ENCODE measurements around the gene ACOT7. TPM values are rescaled to one million over a fixed set of nuclear protein-coding genes. Genes with fewer than 3 reads are reported as not detected.

Gene ACOT7
- total RNA-seq, 6 donors from 2014 or later = 8.2 to 33.4 (median 26.5) TPM

GRCh38 chr1:6245869-6246496 lies 147.6 kb downstream of the ACOT7 start:
- Histone ChIP-seq H3K9me3 (no peaks in the 10 kb centered on the region), H3K27ac (no peak overlapping the region), H3K4me1 (peaks cover 21 to 55% (median 38%) of the 10 kb centered on the region in 4 donors), H3K4me3 (no peak overlapping the region), H3K27me3 (peaks cover 1 to 75% (median 48%) of the 10 kb centered on the region in 4 donors), H3K36me3 (no peaks in the 10 kb centered on the region)
- DNase-seq = peak in 1 of 2 donors; percentile 89
- 4 to 11% methylated on average over 9 to 24 of the region's 49 CpGs for WGBS, 2 donors
- TF ChIP-seq EP300 (IDR thresholded peaks at IDR 0.05) (no peak), POLR2AphosphoS5 (IDR thresholded peaks at IDR 0.05) (no peak), POLR2A (IDR thresholded peaks at IDR 0.05) (no peak), CTCF (IDR thresholded peaks at IDR 0.05) (no peak)
- peak in 1 of 2 donors; percentile 27 for ATAC-seq (ENCODE audit: low FRiP score in 2 of 2)

GRCh38 chr1:6245086-6245868 lies 148.3 kb downstream of the ACOT7 start:
- H3K4me3 ChIP-seq = no peak overlapping the region
- peaks cover 1 to 77% (median 50%) of the 10 kb centered on the region in 4 donors for H3K27me3 ChIP-seq
- 1 to 5% methylated on average over 3 to 40 of the region's 79 CpGs for WGBS, 2 donors

DNA sequence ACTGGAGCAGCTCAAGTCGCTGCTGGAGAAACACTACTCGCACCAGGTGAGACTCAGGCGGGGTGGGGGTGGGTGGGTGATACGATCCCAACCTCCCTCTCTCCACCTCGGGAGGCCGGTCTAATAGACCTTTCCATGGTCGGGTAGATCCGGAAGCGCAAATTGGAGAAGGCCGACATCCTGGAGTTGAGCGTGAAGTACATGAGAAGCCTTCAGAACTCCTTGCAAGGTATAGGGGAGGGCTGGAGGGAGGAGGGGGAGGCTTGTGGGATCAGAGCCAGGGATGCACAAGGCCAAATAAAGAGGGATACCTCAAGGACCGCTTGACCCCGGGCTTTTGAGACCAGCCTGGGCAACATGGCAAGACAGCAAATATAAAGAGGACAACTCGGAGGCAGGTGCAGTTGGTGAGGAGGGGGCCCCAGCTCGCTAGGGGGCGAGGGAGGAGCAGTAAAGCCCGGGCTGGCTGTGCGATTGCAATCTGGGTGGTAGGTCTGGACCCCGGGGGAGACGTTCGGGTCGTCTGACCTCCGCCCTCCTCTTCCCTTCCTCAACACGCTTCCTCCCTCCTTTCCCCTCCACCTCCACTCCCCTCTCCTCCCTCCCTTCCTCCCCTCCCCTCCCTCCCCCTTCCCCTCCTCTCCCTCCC lies 149.0 kb downstream of the ACOT7 start:
- no peak for DNase-seq
- 4 to 5% methylated on average over 24 of the region's 24 CpGs for WGBS, 2 donors
- H3K4me3 ChIP-seq = no peak overlapping the region
- no peaks in the 10 kb centered on the region for H3K9me3 ChIP-seq
- no peak for ATAC-seq (ENCODE audit: low FRiP score in 2 of 2)
- H3K27ac ChIP-seq = no peak overlapping the region
- peaks cover 21 to 51% (median 36%) of the 10 kb centered on the region in 4 donors for H3K4me1 ChIP-seq
- TF ChIP-seq POLR2A (IDR thresholded peaks at IDR 0.05) (no peak), EP300 (IDR thresholded peaks at IDR 0.05) (no peak), CTCF (IDR thresholded peaks at IDR 0.05) (no peak), POLR2AphosphoS5 (IDR thresholded peaks at IDR 0.05) (no peak)
- peaks cover 1 to 72% (median 49%) of the 10 kb centered on the region in 4 donors for H3K27me3 ChIP-seq
- no peaks in the 10 kb centered on the region for H3K36me3 ChIP-seq

More at GRCh38 chr1:6245086-6245868, 148.3 kb downstream of the ACOT7 start:
- TF ChIP-seq EP300 (IDR thresholded peaks at IDR 0.05) (no peak), CTCF (IDR thresholded peaks at IDR 0.05) (peak; percentile 77 to 99 (median 93))
- Histone ChIP-seq H3K27ac (no peak overlapping the region), H3K36me3 (no peaks in the 10 kb centered on the region), H3K9me3 (no peaks in the 10 kb centered on the region), H3K4me1 (peaks cover 21 to 55% (median 38%) of the 10 kb centered on the region in 4 donors)
- ATAC-seq (ENCODE audit: low FRiP score in 2 of 2) (peak; percentile 85 to 87), DNase-seq (peak; percentile 67 to 97)

- peaks cover 21 to 45% (median 33%) of the 10 kb centered on the region in 4 donors for H3K4me1 ChIP-seq
- H3K4me3 ChIP-seq = no peak within 1 kb of the TSS
- peak in 1 of 2 donors; percentile 53 for DNase-seq
- WGBS, 2 donors = 0 to 9% methylated on average over 2 to 16 of the region's 16 CpGs
- H3K27me3 ChIP-seq = peaks cover 1 to 66% (median 48%) of the 10 kb centered on the region in 4 donors
- H3K27ac ChIP-seq = no peak within 1 kb of the TSS
- no peaks in the 10 kb centered on the region for H3K36me3 ChIP-seq
- no peaks in the 10 kb centered on the region for H3K9me3 ChIP-seq
- TF ChIP-seq POLR2AphosphoS5 (IDR thresholded peaks at IDR 0.05) = no peak
- TF ChIP-seq POLR2A (IDR thresholded peaks at IDR 0.05) = no peak
- no peak for TF ChIP-seq CTCF (IDR thresholded peaks at IDR 0.05)
- no peak for TF ChIP-seq EP300 (IDR thresholded peaks at IDR 0.05)
- ATAC-seq (ENCODE audit: low FRiP score in 2 of 2) = no peak
Measured at GRCh38 chr1:6243993-6244392, 149.6 kb downstream of the ACOT7 start, which contains the start of gene HES3. Gene HES3, plus strand, starts transcription at chr1:6244179. Its CDS starts 187 bp downstream, at chr1:6244366.
